Measurements from ENCODE around the gene TMEM198.

Gene TMEM198

GRCh38 chr2:219505585-219505984, 38.2 kb upstream of the TMEM198 start:
- H3K4me3 Mint-ChIP-seq = no peak overlapping the region
- H3K27ac Mint-ChIP-seq = no peak overlapping the region
- peaks cover 14% of the 10 kb centered on the region for H3K27me3 Mint-ChIP-seq
- ATAC-seq (ENCODE audit: low read depth) (no peak), DNase-seq (ENCODE audit: low spot score in 2 of 2) (no peak)
- peaks cover 33% of the 10 kb centered on the region for H3K36me3 Mint-ChIP-seq
- H3K9me3 Mint-ChIP-seq = no peaks in the 10 kb centered on the region
- peaks cover 13% of the 10 kb centered on the region for H3K4me1 Mint-ChIP-seq

GRCh38 chr2:219506153-219506801, 37.6 kb upstream of the TMEM198 start:
- Mint-ChIP-seq H3K27me3 (peaks cover 19% of the 10 kb centered on the region), H3K9me3 (no peaks in the 10 kb centered on the region), H3K4me1 (peaks cover 13% of the 10 kb centered on the region), H3K27ac (no peak overlapping the region), H3K4me3 (no peak overlapping the region), H3K36me3 (peaks cover 33% of the 10 kb centered on the region)
- no peak for ATAC-seq (ENCODE audit: low read depth)
- no peak for DNase-seq (ENCODE audit: low spot score in 2 of 2)

DNA sequence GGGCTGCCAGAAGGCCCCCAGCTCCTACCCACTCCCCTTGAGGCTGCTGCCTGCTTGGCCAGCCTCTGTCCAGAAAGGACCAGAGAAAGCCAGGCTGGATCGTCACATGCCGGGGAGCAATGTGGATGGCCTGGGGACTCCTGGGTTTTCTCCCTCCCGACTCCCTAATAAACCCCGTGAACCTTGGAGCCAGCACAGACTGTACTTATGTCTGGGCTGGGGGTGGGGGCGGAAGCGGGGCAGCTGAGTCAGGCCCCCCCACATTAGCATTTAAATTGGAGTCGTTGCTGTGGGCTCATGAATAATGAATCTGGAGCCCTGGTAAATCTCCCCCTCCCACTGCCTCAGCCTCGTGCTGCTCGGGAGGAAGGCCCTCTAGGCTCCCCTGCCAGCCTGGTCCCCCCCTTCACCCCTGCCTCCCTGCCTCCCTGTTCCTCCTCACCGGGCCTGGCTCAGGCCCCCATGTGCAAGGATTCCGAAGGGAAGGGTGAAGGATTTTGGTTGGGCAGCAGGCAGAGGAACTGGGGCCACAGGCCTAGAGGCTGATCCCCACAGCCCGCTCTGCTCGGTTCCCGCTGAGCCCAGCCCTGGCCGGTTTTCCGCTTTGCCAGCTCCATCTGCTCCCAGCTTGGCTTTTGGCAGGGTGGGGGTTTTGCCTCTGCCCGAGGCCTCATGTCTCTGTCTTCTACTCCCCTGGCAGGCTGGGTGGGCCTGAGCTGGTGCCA, 36.9 kb upstream of the TMEM198 start:
- Mint-ChIP-seq H3K9me3 (no peaks in the 10 kb centered on the region), H3K27me3 (peaks cover 21% of the 10 kb centered on the region), H3K4me3 (no peak overlapping the region), H3K4me1 (peaks cover 15% of the 10 kb centered on the region), H3K36me3 (peaks cover 30% of the 10 kb centered on the region), H3K27ac (no peak overlapping the region)
- ATAC-seq (ENCODE audit: low read depth) (no peak), DNase-seq (ENCODE audit: low spot score in 2 of 2) (no peak)

DNA sequence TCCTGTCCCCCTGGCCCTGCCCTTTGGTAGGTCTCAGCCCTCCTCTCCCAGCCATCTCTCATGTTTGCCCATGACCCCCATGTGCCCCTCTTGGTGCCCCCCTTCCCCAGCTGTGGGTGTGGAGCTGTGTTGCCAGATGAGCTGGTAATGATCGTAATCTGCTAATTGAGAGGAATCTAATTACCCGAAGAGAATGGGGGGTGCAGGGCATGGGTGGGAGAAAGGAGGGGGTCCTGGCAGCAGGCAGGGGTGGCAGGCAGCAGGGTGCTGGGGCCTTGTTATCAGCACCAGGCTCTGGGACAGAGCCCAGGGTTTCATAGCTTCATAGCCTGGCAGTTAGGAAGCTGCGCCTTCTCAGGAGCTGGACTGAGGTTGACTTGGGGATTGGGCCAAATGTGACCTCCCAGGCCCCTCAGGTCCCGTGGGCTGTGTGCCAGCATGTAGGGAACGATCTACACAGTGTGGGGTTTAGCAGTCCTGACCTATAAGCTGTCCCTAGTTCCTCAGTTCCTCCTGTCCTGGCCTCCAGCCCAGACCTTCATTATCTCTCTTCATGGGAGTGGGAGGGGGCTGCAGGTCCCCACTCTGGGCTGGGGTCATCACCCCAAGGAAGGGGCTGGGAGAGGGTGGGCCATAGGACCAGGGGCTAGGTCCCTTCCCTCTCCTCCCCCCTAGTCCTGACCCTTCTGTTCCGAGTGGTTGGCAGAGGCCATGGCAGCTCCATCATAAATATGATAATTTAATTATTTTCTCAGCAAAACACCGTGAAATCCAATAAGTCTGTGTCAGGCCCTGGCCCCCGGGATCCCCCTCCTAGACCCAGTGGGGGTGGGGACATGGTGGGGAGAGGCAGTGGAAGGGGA, 36.0 kb upstream of the TMEM198 start:
- no peak for ATAC-seq (ENCODE audit: low read depth)
- Mint-ChIP-seq H3K9me3 (no peaks in the 10 kb centered on the region), H3K4me1 (peaks cover 15% of the 10 kb centered on the region), H3K27me3 (peaks cover 24% of the 10 kb centered on the region), H3K36me3 (peaks cover 28% of the 10 kb centered on the region), H3K27ac (no peak overlapping the region), H3K4me3 (no peak overlapping the region)
- DNase-seq (ENCODE audit: low spot score in 2 of 2) = no peak

DNA sequence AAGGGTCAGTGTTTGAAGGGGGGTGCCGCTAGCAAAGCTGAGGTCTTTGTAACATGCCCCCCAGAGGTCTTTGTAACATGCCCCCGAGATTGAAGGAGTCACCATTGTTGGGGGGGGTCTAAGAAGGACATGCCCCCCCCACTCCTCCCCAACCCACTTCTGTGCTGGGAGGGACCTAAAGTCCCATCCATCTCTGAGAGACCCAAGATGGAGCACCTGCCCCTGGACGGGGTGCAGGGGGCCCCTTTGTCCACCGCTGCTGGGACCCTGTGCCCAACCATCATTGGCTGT, 35.4 kb upstream of the TMEM198 start:
- Mint-ChIP-seq H3K36me3 (peaks cover 28% of the 10 kb centered on the region), H3K9me3 (no peaks in the 10 kb centered on the region), H3K4me3 (no peak overlapping the region), H3K27ac (no peak overlapping the region), H3K27me3 (peaks cover 28% of the 10 kb centered on the region), H3K4me1 (peaks cover 16% of the 10 kb centered on the region)
- no peak for DNase-seq (ENCODE audit: low spot score in 2 of 2)
- ATAC-seq (ENCODE audit: low read depth) = no peak

DNA sequence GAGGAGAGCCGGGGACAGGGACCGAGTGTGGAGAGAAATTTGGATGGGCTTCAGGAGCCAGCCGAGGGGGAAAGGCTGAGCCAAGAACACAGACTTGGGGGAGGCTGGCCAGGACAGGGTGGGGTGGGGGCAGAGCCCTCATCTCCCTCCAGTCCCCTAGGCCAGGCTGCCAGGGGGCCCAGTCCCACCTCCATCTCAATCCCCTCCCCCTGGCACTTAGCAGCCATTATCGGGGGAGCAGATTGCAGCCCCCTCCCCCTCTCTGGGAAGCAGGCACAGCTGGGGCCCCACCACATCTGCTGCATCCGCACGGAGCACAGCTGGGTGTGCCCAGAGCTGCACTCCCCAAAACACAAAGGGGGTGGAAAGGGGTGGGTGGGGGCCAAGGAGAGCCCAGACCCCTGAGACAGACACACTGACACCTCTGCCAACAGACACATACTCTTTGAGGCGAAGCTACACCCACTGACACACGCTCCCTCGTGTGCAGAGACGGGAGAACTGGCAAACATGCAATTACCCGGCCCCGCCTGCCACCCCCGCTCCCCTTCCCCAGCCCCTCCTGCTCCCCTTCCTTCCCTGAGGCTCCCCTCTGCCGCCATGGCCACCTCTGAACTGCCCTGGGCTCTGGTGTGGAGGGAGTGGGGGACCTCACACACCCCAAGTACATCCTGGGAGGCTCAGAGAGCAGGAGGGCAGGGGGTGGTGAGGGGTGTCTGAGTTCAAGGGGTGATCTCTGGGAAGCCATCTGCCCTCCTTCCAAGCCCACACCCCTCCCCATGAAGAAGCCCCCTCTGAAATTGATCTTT, 34.7 kb upstream of the TMEM198 start:
- H3K27me3 Mint-ChIP-seq = peaks cover 35% of the 10 kb centered on the region
- peaks cover 22% of the 10 kb centered on the region for H3K36me3 Mint-ChIP-seq
- DNase-seq (ENCODE audit: low spot score in 2 of 2) (no peak), ATAC-seq (ENCODE audit: low read depth) (peak; percentile 24)
- peaks cover 22% of the 10 kb centered on the region for H3K4me1 Mint-ChIP-seq
- no peaks in the 10 kb centered on the region for H3K9me3 Mint-ChIP-seq
- no peak overlapping the region for H3K27ac Mint-ChIP-seq
- H3K4me3 Mint-ChIP-seq = peak overlapping the region; percentile 53

GRCh38 chr2:219509780-219510511, 33.9 kb upstream of the TMEM198 start:
- peaks cover 36% of the 10 kb centered on the region for H3K27me3 Mint-ChIP-seq
- DNase-seq (ENCODE audit: low spot score in 2 of 2) = peak in 1 of 2 donors; percentile 51
- no peaks in the 10 kb centered on the region for H3K9me3 Mint-ChIP-seq
- peaks cover 15% of the 10 kb centered on the region for H3K36me3 Mint-ChIP-seq
- ATAC-seq (ENCODE audit: low read depth) = peak; percentile 84
- peak overlapping the region; percentile 53 for H3K4me3 Mint-ChIP-seq
- H3K4me1 Mint-ChIP-seq = peaks cover 22% of the 10 kb centered on the region
- no peak overlapping the region for H3K27ac Mint-ChIP-seq

DNA sequence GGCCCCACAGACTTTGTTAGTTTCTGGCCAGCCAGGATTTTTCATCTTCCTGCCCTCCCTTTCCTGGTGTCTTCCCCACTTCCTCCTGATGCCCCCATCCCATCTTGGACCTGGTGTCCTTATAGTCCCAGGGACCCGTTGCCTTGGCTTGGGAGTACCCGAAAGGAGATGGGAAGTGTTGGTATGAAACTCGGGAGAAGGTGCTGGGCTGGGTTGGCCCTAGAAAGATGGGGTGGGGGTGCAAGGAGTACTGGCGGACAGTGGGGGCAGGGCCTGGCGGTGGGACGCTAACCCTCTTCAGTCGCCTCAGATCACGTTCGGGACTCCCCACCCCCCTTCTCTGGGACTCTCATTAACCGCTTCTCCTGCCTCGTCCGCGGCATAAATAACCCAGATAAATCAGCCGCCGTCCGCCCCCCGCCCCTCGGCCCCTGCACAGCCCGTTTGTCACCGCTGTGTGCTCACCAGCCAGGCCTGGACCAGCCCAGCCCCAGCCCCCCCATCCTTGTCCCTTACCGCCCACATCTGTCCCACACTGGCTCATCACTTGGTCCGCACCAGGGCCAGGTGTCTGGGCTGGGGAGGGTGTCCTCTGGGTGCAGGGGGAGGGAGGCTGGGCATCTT, 33.2 kb upstream of the TMEM198 start:
- Mint-ChIP-seq H3K27ac (no peak overlapping the region), H3K9me3 (no peaks in the 10 kb centered on the region), H3K27me3 (peaks cover 36% of the 10 kb centered on the region), H3K4me1 (peaks cover 22% of the 10 kb centered on the region), H3K4me3 (peak overlapping the region; percentile 53), H3K36me3 (peaks cover 11% of the 10 kb centered on the region)
- DNase-seq (ENCODE audit: low spot score in 2 of 2) (no peak), ATAC-seq (ENCODE audit: low read depth) (no peak)

GRCh38 chr2:219511547-219512325, 32.1 kb upstream of the TMEM198 start:
- Mint-ChIP-seq H3K36me3 (peaks cover 5% of the 10 kb centered on the region), H3K27ac (no peak overlapping the region), H3K27me3 (peaks cover 46% of the 10 kb centered on the region), H3K4me3 (no peak overlapping the region), H3K4me1 (peaks cover 22% of the 10 kb centered on the region), H3K9me3 (no peaks in the 10 kb centered on the region)
- no peak for ATAC-seq (ENCODE audit: low read depth)
- no peak for DNase-seq (ENCODE audit: low spot score in 2 of 2)

DNA sequence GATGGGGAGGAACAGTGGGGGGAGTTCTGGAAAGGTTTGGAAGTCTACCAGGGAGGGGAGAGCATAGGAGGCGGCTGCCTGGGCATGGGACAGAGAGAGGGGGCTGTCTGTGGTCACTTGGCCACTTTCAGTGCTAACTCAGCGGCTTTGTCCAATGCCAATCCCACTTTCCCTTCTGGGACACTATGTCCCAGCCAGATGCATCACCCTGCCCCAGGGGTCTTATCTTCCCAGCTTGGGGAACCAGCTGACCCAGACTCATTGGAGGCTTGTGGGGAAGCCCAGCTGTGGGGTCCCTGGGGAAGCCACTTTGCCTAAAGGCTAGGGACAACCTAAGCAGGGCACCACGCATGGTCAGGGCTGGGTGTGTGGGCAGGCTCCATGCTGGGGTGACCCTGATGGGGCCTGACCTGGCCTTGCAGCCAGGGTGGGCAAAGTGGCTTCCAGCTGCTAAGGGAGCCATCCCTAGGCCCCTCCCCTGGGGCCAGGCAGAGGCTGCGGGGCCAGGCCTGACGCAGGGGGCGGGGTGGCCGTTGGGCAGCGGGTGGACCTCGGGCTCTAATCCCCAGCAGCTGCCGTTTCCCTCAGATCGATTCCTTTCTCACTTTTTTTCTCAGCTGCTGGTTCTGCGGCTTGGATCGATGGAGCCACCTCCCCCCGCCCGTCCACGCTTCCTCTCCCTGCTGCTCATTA, 31.2 kb upstream of the TMEM198 start:
- no peaks in the 10 kb centered on the region for H3K9me3 Mint-ChIP-seq
- ATAC-seq (ENCODE audit: low read depth) = no peak
- DNase-seq (ENCODE audit: low spot score in 2 of 2) = no peak
- H3K4me1 Mint-ChIP-seq = peaks cover 22% of the 10 kb centered on the region
- no peaks in the 10 kb centered on the region for H3K36me3 Mint-ChIP-seq
- peaks cover 53% of the 10 kb centered on the region for H3K27me3 Mint-ChIP-seq
- H3K4me3 Mint-ChIP-seq = no peak overlapping the region
- no peak overlapping the region for H3K27ac Mint-ChIP-seq

- DNase-seq (ENCODE audit: low spot score in 2 of 2) = no peak
- H3K36me3 Mint-ChIP-seq = no peaks in the 10 kb centered on the region
- H3K27ac Mint-ChIP-seq = no peak overlapping the region
- ATAC-seq (ENCODE audit: low read depth) = no peak
- H3K9me3 Mint-ChIP-seq = no peaks in the 10 kb centered on the region
- no peak overlapping the region for H3K4me3 Mint-ChIP-seq
- peaks cover 22% of the 10 kb centered on the region for H3K4me1 Mint-ChIP-seq
- peaks cover 60% of the 10 kb centered on the region for H3K27me3 Mint-ChIP-seq
Observed at GRCh38 chr2:219513787-219514186, 30.0 kb upstream of the TMEM198 start.

GRCh38 chr2:219514196-219514761, 29.5 kb upstream of the TMEM198 start, which contains the start of gene ASIC4:
Gene ASIC4, plus strand, starts transcription at chr2:219514482. Its CDS starts 243 bp downstream, at chr2:219514725.
- ATAC-seq (ENCODE audit: low read depth) = peak; percentile 23

More at GRCh38 chr2:219514196-219514761, 29.5 kb upstream of the TMEM198 start, which contains the start of gene ASIC4:
- H3K27me3 Mint-ChIP-seq = peaks cover 61% of the 10 kb centered on the region
- no peak for DNase-seq (ENCODE audit: low spot score in 2 of 2)
- H3K4me1 Mint-ChIP-seq = peaks cover 22% of the 10 kb centered on the region
- H3K36me3 Mint-ChIP-seq = no peaks in the 10 kb centered on the region
- no peaks in the 10 kb centered on the region for H3K9me3 Mint-ChIP-seq
- no peak within 1 kb of the TSS for H3K4me3 Mint-ChIP-seq
- no peak within 1 kb of the TSS for H3K27ac Mint-ChIP-seq

Data from memory B cell (primary cell).